GM12874 (cell line): Measurements from ENCODE around the gene MDK.

Experiments
- TF ChIP-seq, protein P1 (sequence below): IDR thresholded peaks from 2 replicates; pipeline ENCODE4 v1.5.1; 2011; ENCODE audit warnings: low read depth, mild to moderate bottlenecking, control low read depth, low read length, moderate library complexity; ENCODE audit not compliant: insufficient read depth

The MDK gene, protein sequence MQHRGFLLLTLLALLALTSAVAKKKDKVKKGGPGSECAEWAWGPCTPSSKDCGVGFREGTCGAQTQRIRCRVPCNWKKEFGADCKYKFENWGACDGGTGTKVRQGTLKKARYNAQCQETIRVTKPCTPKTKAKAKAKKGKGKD

DNA sequence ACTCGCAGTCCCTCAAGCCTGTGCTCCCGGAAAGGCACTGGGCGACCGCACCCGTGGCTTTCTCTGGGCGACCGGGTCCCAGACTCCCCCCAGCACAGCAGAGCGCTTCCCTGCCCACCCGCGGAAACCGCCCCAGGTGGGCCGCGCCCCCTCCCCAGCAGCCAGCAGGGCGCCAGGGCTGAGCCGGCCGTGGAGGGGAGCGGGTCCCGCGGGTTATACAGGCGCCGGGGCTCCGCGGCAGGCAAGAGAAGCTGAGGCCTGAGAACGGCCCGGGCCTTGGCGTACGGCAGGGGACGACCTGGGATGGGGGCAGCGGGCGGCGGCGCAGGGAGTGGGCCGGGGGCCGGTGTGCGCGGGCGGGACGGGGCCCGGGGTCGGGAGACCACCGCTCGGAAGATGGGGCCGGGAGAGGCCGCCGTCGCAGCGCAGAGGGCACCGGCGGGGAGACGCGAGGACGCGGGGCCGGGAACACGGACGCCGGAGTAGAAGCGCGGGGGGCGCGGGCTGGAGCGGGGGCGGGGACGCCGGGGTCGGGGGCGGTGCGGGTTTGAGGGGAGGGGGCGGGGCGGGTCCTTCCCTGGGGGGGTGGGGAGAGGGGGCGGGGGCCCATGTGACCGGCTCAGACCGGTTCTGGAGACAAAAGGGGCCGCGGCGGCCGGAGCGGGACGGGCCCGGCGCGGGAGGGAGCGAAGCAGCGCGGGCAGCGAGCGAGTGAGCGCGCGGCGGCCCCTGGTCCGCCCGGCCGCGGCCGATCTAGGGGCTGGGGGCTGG, at the start of gene MDK:
Gene MDK, plus strand, starts transcription at position 622 of the 771 bp plus-strand sequence. CDS start 389 bp downstream, outside the sequence.
- TF ChIP-seq, protein P1, sequence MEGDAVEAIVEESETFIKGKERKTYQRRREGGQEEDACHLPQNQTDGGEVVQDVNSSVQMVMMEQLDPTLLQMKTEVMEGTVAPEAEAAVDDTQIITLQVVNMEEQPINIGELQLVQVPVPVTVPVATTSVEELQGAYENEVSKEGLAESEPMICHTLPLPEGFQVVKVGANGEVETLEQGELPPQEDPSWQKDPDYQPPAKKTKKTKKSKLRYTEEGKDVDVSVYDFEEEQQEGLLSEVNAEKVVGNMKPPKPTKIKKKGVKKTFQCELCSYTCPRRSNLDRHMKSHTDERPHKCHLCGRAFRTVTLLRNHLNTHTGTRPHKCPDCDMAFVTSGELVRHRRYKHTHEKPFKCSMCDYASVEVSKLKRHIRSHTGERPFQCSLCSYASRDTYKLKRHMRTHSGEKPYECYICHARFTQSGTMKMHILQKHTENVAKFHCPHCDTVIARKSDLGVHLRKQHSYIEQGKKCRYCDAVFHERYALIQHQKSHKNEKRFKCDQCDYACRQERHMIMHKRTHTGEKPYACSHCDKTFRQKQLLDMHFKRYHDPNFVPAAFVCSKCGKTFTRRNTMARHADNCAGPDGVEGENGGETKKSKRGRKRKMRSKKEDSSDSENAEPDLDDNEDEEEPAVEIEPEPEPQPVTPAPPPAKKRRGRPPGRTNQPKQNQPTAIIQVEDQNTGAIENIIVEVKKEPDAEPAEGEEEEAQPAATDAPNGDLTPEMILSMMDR: no peak

DNA sequence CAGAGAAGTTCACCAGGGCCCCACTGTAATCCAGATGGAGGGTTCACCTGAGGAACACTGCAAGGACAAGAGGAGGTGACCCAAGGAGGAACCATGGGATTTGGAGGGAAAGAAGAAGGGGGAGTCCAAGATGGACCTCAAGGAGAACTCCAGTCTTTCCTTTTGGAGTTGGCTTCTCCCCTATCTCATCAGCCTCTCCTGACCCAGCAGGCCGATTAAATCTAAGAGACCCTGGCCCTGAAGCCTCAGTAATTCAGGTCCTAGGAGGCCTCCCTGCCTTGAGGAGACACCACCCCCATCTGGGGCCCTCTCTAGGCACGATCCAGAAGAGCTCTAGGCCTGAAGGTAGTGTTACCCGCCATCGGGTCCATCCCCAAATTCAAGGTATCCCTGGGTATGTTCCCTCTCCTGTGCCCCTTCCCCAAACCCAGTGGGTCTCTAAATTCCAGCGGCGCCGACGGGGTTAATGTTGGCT, 49.3 kb upstream of the MDK start:
- TF ChIP-seq, protein P1: no peak

DNA sequence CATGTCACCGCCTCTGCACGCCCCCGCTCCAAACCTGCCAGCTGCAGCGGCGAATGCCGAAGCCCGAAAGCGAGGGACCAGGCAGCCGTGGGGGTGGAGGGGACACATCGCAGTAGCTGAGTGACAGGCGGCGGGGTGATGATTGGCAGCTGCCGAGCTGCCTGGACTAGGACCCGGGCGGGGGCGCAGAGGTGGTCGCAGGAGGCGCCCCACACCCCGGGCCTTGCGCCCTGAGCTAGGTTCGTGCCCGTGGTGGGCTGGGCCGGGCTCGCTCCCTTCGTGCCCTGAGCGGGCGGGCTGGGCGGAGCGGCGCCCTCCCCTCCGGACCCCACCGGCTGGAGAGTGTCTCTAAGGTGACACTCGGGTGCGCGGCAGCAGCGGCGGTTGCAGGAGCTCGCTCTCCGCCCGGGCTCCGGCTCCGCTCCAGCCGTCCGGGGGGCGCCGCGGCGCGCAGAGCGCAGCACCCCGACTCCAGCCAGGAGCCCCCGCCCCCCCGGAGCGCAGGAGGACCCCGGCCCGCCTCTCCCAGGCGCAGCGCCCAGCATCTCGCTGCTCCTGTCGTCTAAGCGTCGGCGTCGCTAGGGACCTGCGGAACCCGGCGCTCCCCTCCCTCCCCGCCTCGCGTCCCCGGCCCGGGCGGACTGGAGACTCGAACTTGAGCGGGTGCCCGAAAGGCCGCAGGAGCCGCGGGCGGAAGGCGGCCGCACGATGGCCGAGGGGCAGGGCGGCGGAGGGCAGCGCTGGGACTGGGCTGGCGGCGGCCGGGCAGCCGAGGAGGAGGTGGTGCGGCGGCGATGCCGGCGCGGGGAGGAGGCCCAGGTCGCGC, 48.7 kb upstream of the MDK start:
- TF ChIP-seq, protein P1: no peak

DNA sequence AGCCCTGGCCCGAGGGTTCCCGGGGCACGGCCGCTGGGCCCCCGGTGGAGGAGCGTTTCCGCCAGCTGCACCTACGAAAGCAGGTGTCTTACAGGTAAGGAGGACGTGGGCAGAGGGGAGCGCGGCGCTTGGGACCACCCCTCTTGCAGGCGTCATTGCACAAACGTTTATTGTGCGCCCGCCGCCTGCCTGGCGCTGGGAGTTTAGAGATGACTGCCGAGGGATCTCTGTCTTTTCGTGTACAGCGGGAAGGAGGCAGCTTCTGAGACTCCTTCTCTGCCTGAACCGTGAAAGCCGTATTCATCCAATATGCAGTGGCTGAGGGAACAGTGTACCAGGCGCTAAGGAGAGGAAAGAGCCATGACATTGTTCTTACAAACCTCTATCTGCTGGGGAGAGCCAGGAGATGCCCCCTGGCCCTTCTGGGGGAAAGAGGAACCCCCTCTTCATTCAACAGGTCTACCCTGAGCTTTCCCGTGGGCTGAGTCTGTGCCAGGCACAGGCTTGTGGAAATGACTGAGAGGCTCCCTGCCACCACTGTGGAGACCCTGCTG, 48.0 kb upstream of the MDK start:
- TF ChIP-seq, protein P1: no peak

DNA sequence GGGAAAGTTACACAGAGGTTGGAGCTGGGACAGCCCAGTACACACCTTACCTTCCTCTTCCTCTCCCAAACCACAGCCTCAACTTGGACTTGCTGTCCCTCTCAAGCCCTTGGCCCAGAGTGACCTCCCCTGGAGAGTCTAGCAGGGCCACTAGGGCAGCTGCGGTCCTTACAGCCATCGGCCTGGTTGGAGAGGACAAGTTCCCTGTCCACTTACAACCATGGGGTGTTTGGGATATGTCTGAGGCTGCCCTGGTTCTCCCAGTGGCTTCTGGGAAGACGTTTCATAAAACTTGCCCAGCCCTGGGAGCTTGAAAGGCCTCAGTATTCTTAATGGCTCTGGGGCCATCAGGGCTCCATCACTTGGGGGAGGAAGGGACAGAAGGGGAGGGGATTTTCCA, 47.3 kb upstream of the MDK start:
- TF ChIP-seq, protein P1: no peak

DNA sequence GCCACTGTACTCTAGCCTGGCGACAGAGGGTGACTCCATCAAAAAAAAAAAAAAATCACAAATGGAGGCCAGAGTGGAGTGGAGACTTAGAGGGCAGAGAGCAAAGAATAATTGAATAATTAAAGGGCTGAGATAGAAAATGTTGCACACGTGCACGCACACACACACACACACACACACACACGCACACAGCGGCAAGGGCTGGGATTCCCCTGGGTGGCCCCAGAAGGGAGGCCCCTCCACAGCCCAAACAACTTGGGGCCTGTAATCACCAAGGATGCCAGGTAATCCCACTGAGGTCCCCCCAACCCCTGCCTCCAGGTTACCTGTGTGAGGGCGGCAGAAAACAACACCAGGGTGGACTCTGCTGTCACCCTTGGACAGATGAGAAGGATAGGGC, 46.2 kb upstream of the MDK start:
- TF ChIP-seq, protein P1: no peak
